ENCODE data around the gene EFNA4. TPM values are rescaled to one million over a fixed set of nuclear protein-coding genes. Genes with fewer than 3 reads are reported as not detected.

EFNA4 gene
- total RNA-seq, 2 donors from 2014 or later, result 1.9 to 2.8 TPM

- no peak for TF ChIP-seq CTCF (IDR thresholded peaks at IDR 0.05)
- H3K27ac ChIP-seq, result no peak overlapping the region
- H3K4me1 ChIP-seq (ENCODE audit: control insufficient read depth in 1 of 2, low read depth in 2 of 2), result no peaks in the 10 kb centered on the region
- H3K36me3 ChIP-seq, result no peaks in the 10 kb centered on the region
- no peak for DNase-seq (ENCODE audit: low spot score)
- H3K27me3 ChIP-seq (replicated peaks; ENCODE audit: insufficient read depth), result no peaks in the 10 kb centered on the region
- no peaks in the 10 kb centered on the region for H3K9me3 ChIP-seq
- ATAC-seq (ENCODE audit: insufficient number of reproducible peaks, low FRiP score, low read depth), result no peak
- no peak overlapping the region for H3K4me3 ChIP-seq
Measured at GRCh38 chr1:155107309-155108264, 44.0 kb downstream of the EFNA4 start.

GRCh38 chr1:155108296-155108695 lies 44.8 kb downstream of the EFNA4 start:
- DNase-seq (ENCODE audit: low spot score), result no peak
- no peak overlapping the region for H3K4me3 ChIP-seq

GRCh38 chr1:155110381-155110780 lies 46.8 kb downstream of the EFNA4 start:
- no peak for TF ChIP-seq CTCF (IDR thresholded peaks at IDR 0.05)
- no peak overlapping the region for H3K27ac ChIP-seq
- no peak overlapping the region for H3K4me3 ChIP-seq
- DNase-seq (ENCODE audit: low spot score) (no peak), ATAC-seq (ENCODE audit: insufficient number of reproducible peaks, low FRiP score, low read depth) (no peak)
- H3K27me3 ChIP-seq (replicated peaks; ENCODE audit: insufficient read depth), result no peaks in the 10 kb centered on the region
- no peaks in the 10 kb centered on the region for H3K4me1 ChIP-seq (ENCODE audit: control insufficient read depth in 1 of 2, low read depth in 2 of 2)
- no peaks in the 10 kb centered on the region for H3K9me3 ChIP-seq
- H3K36me3 ChIP-seq, result no peaks in the 10 kb centered on the region

More at GRCh38 chr1:155108296-155108695, 44.8 kb downstream of the EFNA4 start:
- Histone ChIP-seq H3K27ac (no peak overlapping the region), H3K4me1 (ENCODE audit: control insufficient read depth in 1 of 2, low read depth in 2 of 2) (no peaks in the 10 kb centered on the region), H3K36me3 (no peaks in the 10 kb centered on the region), H3K27me3 (replicated peaks; ENCODE audit: insufficient read depth) (no peaks in the 10 kb centered on the region), H3K9me3 (no peaks in the 10 kb centered on the region)
- no peak for ATAC-seq (ENCODE audit: insufficient number of reproducible peaks, low FRiP score, low read depth)
- TF ChIP-seq CTCF (IDR thresholded peaks at IDR 0.05), result no peak

- no peaks in the 10 kb centered on the region for H3K27me3 ChIP-seq (replicated peaks; ENCODE audit: insufficient read depth)
- no peak for ATAC-seq (ENCODE audit: insufficient number of reproducible peaks, low FRiP score, low read depth)
- no peak for TF ChIP-seq CTCF (IDR thresholded peaks at IDR 0.05)
Measured at GRCh38 chr1:155110826-155111225, 47.3 kb downstream of the EFNA4 start.

GRCh38 chr1:155113450-155113980 lies 50.0 kb downstream of the EFNA4 start:
- H3K4me3 ChIP-seq, result no peak overlapping the region
- H3K36me3 ChIP-seq, result no peaks in the 10 kb centered on the region
- no peaks in the 10 kb centered on the region for H3K9me3 ChIP-seq
- no peak overlapping the region for H3K27ac ChIP-seq
- no peak for DNase-seq (ENCODE audit: low spot score)
- TF ChIP-seq CTCF (IDR thresholded peaks at IDR 0.05), result no peak
- H3K4me1 ChIP-seq (ENCODE audit: control insufficient read depth in 1 of 2, low read depth in 2 of 2), result no peaks in the 10 kb centered on the region
- H3K27me3 ChIP-seq (replicated peaks; ENCODE audit: insufficient read depth), result no peaks in the 10 kb centered on the region
- ATAC-seq (ENCODE audit: insufficient number of reproducible peaks, low FRiP score, low read depth), result no peak

More at GRCh38 chr1:155110826-155111225, 47.3 kb downstream of the EFNA4 start:
- no peaks in the 10 kb centered on the region for H3K36me3 ChIP-seq
- no peak overlapping the region for H3K27ac ChIP-seq
- no peaks in the 10 kb centered on the region for H3K9me3 ChIP-seq
- no peak for DNase-seq (ENCODE audit: low spot score)
- no peaks in the 10 kb centered on the region for H3K4me1 ChIP-seq (ENCODE audit: control insufficient read depth in 1 of 2, low read depth in 2 of 2)
- H3K4me3 ChIP-seq, result no peak overlapping the region

Data from thoracic aorta (tissue), 2 donors.